GM23248 (cell line): ENCODE data around the gene ANKRD13C. TPM values are rescaled to one million over a fixed set of nuclear protein-coding genes. Genes with fewer than 3 reads are reported as not detected.

Source experiments
- DNase-seq: peaks from one replicate; pipeline ENCODE4 v3.0.0-alpha.2; 2015
- H2AFZ ChIP-seq: fragments of 200-600 bp; sonication (generic); 2 replicates; pipeline ENCODE4 v1.6.1; 2016; ENCODE audit warnings: antibody characterized with exemption
- H3F3A ChIP-seq: fragments of 200-600 bp; sonication (generic); 2 replicates; pipeline ENCODE4 v1.6.1; 2016; ENCODE audit warnings: mild to moderate bottlenecking, antibody characterized with exemption, mixed run types; ENCODE audit not compliant: insufficient read depth
- H3K27ac ChIP-seq: fragments of 200-600 bp; sonication (generic); 2 replicates; pipeline ENCODE4 v1.5.1; 2016; ENCODE audit warnings: mild to moderate bottlenecking
- H3K27me3 ChIP-seq: fragments of 200-600 bp; sonication (generic); replicated peaks from 2 replicates; pipeline ENCODE4 v1.6.1; 2016; ENCODE audit warnings: mild to moderate bottlenecking; ENCODE audit not compliant: insufficient read depth
- H3K36me3 ChIP-seq: fragments of 200-600 bp; sonication (generic); 2 replicates; pipeline ENCODE4 v1.6.1; 2016; ENCODE audit warnings: low read depth, mild to moderate bottlenecking
- H3K4me1 ChIP-seq: fragments of 200-600 bp; sonication (generic); 2 replicates; pipeline ENCODE4 v1.6.1; 2016; ENCODE audit warnings: mild to moderate bottlenecking; ENCODE audit not compliant: insufficient read depth
- H3K4me2 ChIP-seq: fragments of 200-600 bp; sonication (generic); one replicate; pipeline ENCODE4 v1.6.1; 2016; ENCODE audit warnings: mild to moderate bottlenecking; ENCODE audit not compliant: unreplicated experiment
- H3K4me3 ChIP-seq: fragments of 200-600 bp; sonication (generic); 2 replicates; pipeline ENCODE4 v1.5.1; 2016; ENCODE audit warnings: mild to moderate bottlenecking
- H3K79me2 ChIP-seq: fragments of 200-600 bp; sonication (generic); 2 replicates; pipeline ENCODE4 v1.6.1; 2016; ENCODE audit warnings: mild to moderate bottlenecking; ENCODE audit not compliant: insufficient read depth
- H3K9ac ChIP-seq: fragments of 200-600 bp; sonication (generic); 2 replicates; pipeline ENCODE4 v1.6.1; 2016; ENCODE audit warnings: mild to moderate bottlenecking
- H3K9me2 ChIP-seq: fragments of 200-600 bp; sonication (generic); 2 replicates; pipeline ENCODE4 v1.6.1; 2016; ENCODE audit warnings: mixed run types, mild to moderate bottlenecking, moderate library complexity; ENCODE audit not compliant: insufficient read depth
- H3K9me3 ChIP-seq: fragments of 200-600 bp; sonication (generic); one replicate; pipeline ENCODE4 v1.6.1; 2017; ENCODE audit warnings: low read depth
- H4K20me1 ChIP-seq: fragments of 200-600 bp; sonication (generic); 2 replicates; pipeline ENCODE4 v1.6.0; 2016; ENCODE audit not compliant: insufficient read depth
- EZH2 ChIP-seq: fragments of 200-600 bp; sonication (generic); IDR thresholded peaks from 2 replicates; pipeline ENCODE4 v1.6.1; 2018; ENCODE audit warnings: antibody characterized with exemption, mild to moderate bottlenecking; ENCODE audit not compliant: insufficient read depth, poor library complexity, severe bottlenecking
- EZH2phosphoT487 ChIP-seq: fragments of 200-600 bp; sonication (generic); IDR thresholded peaks from 2 replicates; pipeline ENCODE4 v1.6.1; 2018; ENCODE audit warnings: antibody characterized with exemption, moderate library complexity, mild to moderate bottlenecking, low read depth; ENCODE audit not compliant: insufficient read depth
- WGBS, 2 experiments: methylation state at CpG; one replicate each; pipeline ENCODE4 v1.1.6; 2015 to 2017; ENCODE audit warnings: low lambda C conversion rate in 2 of 2, low coverage in 1 of 2; ENCODE audit errors: missing lambda C conversion rate in 2 of 2; 5-methylcytosine and 5-hydroxymethylcytosine counted together
- in situ Hi-C: fragments of 300-500 bp; cut with MboI; formaldehyde crosslinking; loops from 2 replicates; pipeline ENCODE4 v1.15.0; 2020
- polyA plus RNA-seq: library from polyadenylated mRNA; unstranded; fragments of >200 nt; fragmentation: Nextera tagmentation; extraction: Ambion mirVana; gene quantifications from 2 replicates; pipeline ENCODE4 v1.2.1, GENCODE V29; 2016
- total RNA-seq: library from RNA; depleted of rRNA; stranded (reverse); fragments of >200 nt; shearing (Covaris generic); gene quantifications from 2 replicates; pipeline ENCODE4 v1.2.3, GENCODE V29; 2014

Gene ANKRD13C
- total and polyA plus RNA-seq, 2 experiments from 2014 or later = 28.6 to 33.4 TPM

DNA sequence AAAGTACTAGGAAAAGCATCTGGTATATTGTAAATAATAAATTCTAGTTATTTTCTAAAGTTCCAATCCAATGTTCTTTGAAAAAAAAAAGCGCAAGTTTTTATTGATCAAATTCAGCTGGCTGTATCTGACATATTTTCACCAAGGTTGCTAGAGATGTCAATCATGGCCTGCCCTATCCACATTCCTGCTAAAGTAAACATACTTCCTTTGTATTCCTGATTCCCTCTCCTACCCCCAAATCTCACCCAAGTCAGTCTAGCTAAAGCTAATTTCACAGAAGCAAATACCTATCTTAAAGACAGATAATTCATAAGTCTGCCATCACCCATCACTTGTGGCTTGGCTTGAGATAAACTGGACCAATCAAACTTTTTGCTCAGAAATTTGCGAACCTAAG lies 21.3 kb downstream of the ANKRD13C start:
- no peak for DNase-seq
- no peak overlapping the region for H3K4me2 ChIP-seq
- H2AFZ ChIP-seq = no peak overlapping the region
- no peak overlapping the region for H3K4me3 ChIP-seq
- in situ Hi-C loops = no loop called here
- no peaks in the 10 kb centered on the region for H3K36me3 ChIP-seq
- no peaks in the 10 kb centered on the region for H3K9me2 ChIP-seq
- TF ChIP-seq EZH2phosphoT487 = no peak
- no peak for TF ChIP-seq EZH2
- H3K9ac ChIP-seq = no peak overlapping the region
- H3K27ac ChIP-seq = no peak overlapping the region
- H3K9me3 ChIP-seq = no peaks in the 10 kb centered on the region
- peaks cover 10% of the 10 kb centered on the region; the same call in 1 of the 2 replicates for H4K20me1 ChIP-seq
- WGBS, 2 experiments = 97 to 100% methylated on average over 2 of the region's 2 CpGs
- 0 out of 2 replicates have a peak, but pooled peaks cover 3% of the 10 kb centered on the region for H3K4me1 ChIP-seq
- H3K79me2 ChIP-seq = peaks cover 98% of the 10 kb centered on the region
- no peaks in the 10 kb centered on the region for H3K27me3 ChIP-seq
- H3F3A ChIP-seq = peaks cover 10% of the 10 kb centered on the region; the same call in 1 of the 2 replicates

DNA sequence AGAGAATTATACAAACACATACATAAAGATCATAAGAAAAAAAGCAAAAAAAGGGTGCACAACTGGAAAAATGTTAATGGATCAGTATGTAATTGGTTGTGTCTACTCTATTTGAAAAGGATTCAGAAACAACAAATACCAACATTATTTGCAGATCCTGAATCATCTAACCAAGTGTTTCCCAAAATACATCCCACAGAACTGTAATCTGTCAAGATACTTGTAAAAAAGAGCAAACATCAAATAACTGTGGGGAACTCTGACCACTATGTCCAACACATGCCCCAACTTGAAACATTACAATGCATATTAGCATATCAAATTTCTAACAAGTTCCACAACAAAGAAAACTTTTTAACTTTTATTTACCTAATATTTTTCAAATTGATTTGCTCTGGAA lies 22.6 kb downstream of the ANKRD13C start:
- peaks cover 98% of the 10 kb centered on the region for H3K79me2 ChIP-seq
- in situ Hi-C loops = no loop called here
- H4K20me1 ChIP-seq = peaks cover 14% of the 10 kb centered on the region; the same call in 1 of the 2 replicates
- H3K36me3 ChIP-seq = 0 out of 2 replicates have a peak, but pooled peaks cover 2% of the 10 kb centered on the region
- no peaks in the 10 kb centered on the region for H3K9me2 ChIP-seq
- H3K9ac ChIP-seq = no peak overlapping the region
- no peak overlapping the region for H3K4me3 ChIP-seq
- H3K9me3 ChIP-seq = no peaks in the 10 kb centered on the region
- no peaks in the 10 kb centered on the region for H3K27me3 ChIP-seq
- H3K4me1 ChIP-seq = peaks cover 9% of the 10 kb centered on the region
- no peak overlapping the region for H3K4me2 ChIP-seq
- H3F3A ChIP-seq = peaks cover 10% of the 10 kb centered on the region; the same call in 1 of the 2 replicates
- TF ChIP-seq EZH2phosphoT487 = no peak
- no peak for TF ChIP-seq EZH2
- no peak overlapping the region for H2AFZ ChIP-seq
- no peak overlapping the region for H3K27ac ChIP-seq
- peak; percentile 15 for DNase-seq

DNA sequence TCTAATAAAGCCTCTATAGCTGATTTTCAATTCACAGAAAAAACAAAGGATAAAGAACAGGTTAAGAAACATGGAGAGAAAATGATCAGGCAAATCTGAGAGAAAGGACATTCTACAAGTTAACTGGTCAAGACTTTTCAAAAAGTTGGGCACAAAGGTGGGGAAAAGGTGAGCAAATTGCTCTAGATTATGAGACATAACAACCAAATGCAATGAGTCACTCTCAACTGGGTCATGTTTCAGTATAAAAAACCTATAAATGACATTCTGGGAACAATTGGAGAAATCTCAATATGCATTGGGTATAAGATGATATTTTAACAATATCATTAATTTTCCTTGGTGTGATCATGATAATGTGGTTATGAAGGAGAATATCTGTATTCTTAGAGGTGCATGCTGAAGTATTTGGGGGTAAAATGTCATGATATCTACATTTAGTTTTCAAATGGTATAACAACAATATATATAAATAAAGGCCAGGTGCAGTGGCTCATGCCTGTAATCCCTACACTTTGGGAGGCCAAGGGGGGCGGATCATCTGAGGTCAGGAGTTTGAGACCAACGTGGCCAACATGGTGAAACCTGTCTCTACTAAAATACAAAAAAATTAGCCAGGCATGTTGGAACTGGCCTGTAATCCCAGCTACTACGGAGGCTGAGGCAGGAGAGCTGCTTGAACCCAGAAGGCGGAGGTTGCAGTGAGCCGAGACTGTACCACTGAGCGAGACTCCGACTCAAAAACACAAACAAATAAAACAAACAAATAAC lies 27.0 kb downstream of the ANKRD13C start:
- in situ Hi-C loops = no loop called here
- TF ChIP-seq EZH2 (no peak), EZH2phosphoT487 (no peak)
- no peaks in the 10 kb centered on the region for H3K9me3 ChIP-seq
- no peak overlapping the region for H2AFZ ChIP-seq
- peaks cover 12% of the 10 kb centered on the region; the same call in 1 of the 2 replicates for H4K20me1 ChIP-seq
- H3K4me2 ChIP-seq = no peak overlapping the region
- no peaks in the 10 kb centered on the region for H3K27me3 ChIP-seq
- 0 out of 2 replicates have a peak, but pooled peaks cover 11% of the 10 kb centered on the region for H3K36me3 ChIP-seq
- peaks cover 10% of the 10 kb centered on the region; the same call in 1 of the 2 replicates for H3F3A ChIP-seq
- peaks cover 14% of the 10 kb centered on the region for H3K4me1 ChIP-seq
- peak; percentile 35 for DNase-seq
- no peak overlapping the region for H3K27ac ChIP-seq
- peaks cover 99% of the 10 kb centered on the region for H3K79me2 ChIP-seq
- H3K9ac ChIP-seq = no peak overlapping the region
- no peaks in the 10 kb centered on the region for H3K9me2 ChIP-seq
- 94 to 99% methylated on average over 7 of the region's 7 CpGs for WGBS, 2 experiments
- no peak overlapping the region for H3K4me3 ChIP-seq

DNA sequence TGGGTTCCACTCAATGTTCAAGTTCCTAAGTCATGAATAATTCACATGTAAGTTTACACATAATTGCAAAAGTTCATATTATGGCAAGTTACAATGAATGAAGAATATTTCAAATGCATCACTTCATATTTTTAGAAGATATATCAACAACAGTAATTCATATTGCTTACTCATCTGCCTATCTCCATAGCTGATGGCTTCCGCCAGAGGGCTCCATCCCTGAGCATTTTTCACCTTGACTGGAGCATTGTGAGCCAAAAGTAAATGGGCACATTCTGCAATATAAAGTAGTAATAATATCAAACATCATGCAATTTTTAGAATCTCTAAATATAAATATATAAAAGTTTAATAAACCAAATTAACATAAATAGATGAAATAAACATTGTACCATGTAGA lies 29.8 kb downstream of the ANKRD13C start:
- no peaks in the 10 kb centered on the region for H3K9me2 ChIP-seq
- no peaks in the 10 kb centered on the region for H3K9me3 ChIP-seq
- DNase-seq = no peak
- H3K4me2 ChIP-seq = no peak overlapping the region
- H3K27ac ChIP-seq = no peak overlapping the region
- H3K4me1 ChIP-seq = peaks cover 23% of the 10 kb centered on the region
- no peak overlapping the region for H2AFZ ChIP-seq
- H4K20me1 ChIP-seq = 0 out of 2 replicates have a peak, but pooled peaks cover 6% of the 10 kb centered on the region
- peaks cover 95% of the 10 kb centered on the region for H3K79me2 ChIP-seq
- WGBS, 2 experiments = 98 to 100% methylated on average over 1 of the region's 1 CpG
- TF ChIP-seq EZH2 (no peak), EZH2phosphoT487 (no peak)
- H3K9ac ChIP-seq = no peak overlapping the region
- in situ Hi-C loops = no loop called here
- no peak overlapping the region for H3K4me3 ChIP-seq
- peaks cover 19% of the 10 kb centered on the region for H3F3A ChIP-seq
- H3K27me3 ChIP-seq = no peaks in the 10 kb centered on the region
- H3K36me3 ChIP-seq = 0 out of 2 replicates have a peak, but pooled peaks cover 11% of the 10 kb centered on the region
